Parathyroid adenoma (tissue), 2 donors: ENCODE measurements around the gene LMX1A.

ENCODE experiments used
- H2AFZ ChIP-seq: fragments of 300-600 bp; sonication (generic); one replicate; pipeline ENCODE4 v1.7.0; 2017; ENCODE audit warnings: antibody characterized with exemption, mild to moderate bottlenecking
- H3K27ac ChIP-seq: fragments of 300-600 bp; sonication (generic); one replicate; pipeline ENCODE4 v1.7.0; 2017
- H3K27me3 ChIP-seq: fragments of 300-600 bp; sonication (generic); one replicate; pipeline ENCODE4 v1.7.0; 2017; ENCODE audit warnings: low read length; ENCODE audit not compliant: control insufficient read depth, insufficient read depth
- H3K36me3 ChIP-seq: fragments of 300-600 bp; sonication (generic); one replicate; pipeline ENCODE4 v1.7.0; 2017; ENCODE audit warnings: low read length; ENCODE audit not compliant: control insufficient read depth, insufficient read depth
- H3K4me1 ChIP-seq: fragments of 300-600 bp; sonication (generic); one replicate; pipeline ENCODE4 v1.7.0; 2017; ENCODE audit warnings: control low read depth
- H3K4me2 ChIP-seq: fragments of 300-600 bp; sonication (generic); one replicate; pipeline ENCODE4 v1.7.0; 2017; ENCODE audit warnings: low read length
- H3K4me3 ChIP-seq: fragments of 300-600 bp; sonication (generic); one replicate; pipeline ENCODE4 v1.7.0; 2017; ENCODE audit warnings: low read depth, low read length
- H3K79me2 ChIP-seq: fragments of 300-600 bp; sonication (generic); one replicate; pipeline ENCODE4 v1.7.0; 2017; ENCODE audit warnings: control low read depth
- H3K9ac ChIP-seq: fragments of 300-600 bp; sonication (generic); one replicate; pipeline ENCODE4 v1.7.0; 2017; ENCODE audit warnings: mild to moderate bottlenecking
- H3K9me3 ChIP-seq: fragments of 300-600 bp; sonication (generic); one replicate; pipeline ENCODE4 v1.7.0; 2017; ENCODE audit warnings: low read length; ENCODE audit not compliant: control insufficient read depth
- TF ChIP-seq, protein P1 (sequence below): fragments of 300-600 bp; sonication (generic); IDR thresholded peaks from one replicate; pipeline ENCODE4 v1.7.0; 2017; ENCODE audit warnings: antibody characterized with exemption, mild to moderate bottlenecking
- donor health status: primary hyperparathyroidism.

The LMX1A gene

GRCh38 chr1:165152727-165153126 is 203.8 kb downstream of the LMX1A start:
- H3K4me2 ChIP-seq = no peak overlapping the region

GRCh38 chr1:165152109-165152508 is 204.4 kb downstream of the LMX1A start:
- Histone ChIP-seq H3K4me2 (no peak overlapping the region), H3K27me3 (no peaks in the 10 kb centered on the region), H2AFZ (no peak overlapping the region), H3K79me2 (no peaks in the 10 kb centered on the region), H3K9ac (no peak overlapping the region), H3K9me3 (no peaks in the 10 kb centered on the region), H3K4me3 (no peak overlapping the region), H3K36me3 (no peaks in the 10 kb centered on the region), H3K4me1 (peaks cover 2% of the 10 kb centered on the region), H3K27ac (no peak overlapping the region)
- TF ChIP-seq, protein P1, sequence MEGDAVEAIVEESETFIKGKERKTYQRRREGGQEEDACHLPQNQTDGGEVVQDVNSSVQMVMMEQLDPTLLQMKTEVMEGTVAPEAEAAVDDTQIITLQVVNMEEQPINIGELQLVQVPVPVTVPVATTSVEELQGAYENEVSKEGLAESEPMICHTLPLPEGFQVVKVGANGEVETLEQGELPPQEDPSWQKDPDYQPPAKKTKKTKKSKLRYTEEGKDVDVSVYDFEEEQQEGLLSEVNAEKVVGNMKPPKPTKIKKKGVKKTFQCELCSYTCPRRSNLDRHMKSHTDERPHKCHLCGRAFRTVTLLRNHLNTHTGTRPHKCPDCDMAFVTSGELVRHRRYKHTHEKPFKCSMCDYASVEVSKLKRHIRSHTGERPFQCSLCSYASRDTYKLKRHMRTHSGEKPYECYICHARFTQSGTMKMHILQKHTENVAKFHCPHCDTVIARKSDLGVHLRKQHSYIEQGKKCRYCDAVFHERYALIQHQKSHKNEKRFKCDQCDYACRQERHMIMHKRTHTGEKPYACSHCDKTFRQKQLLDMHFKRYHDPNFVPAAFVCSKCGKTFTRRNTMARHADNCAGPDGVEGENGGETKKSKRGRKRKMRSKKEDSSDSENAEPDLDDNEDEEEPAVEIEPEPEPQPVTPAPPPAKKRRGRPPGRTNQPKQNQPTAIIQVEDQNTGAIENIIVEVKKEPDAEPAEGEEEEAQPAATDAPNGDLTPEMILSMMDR = no peak

More at GRCh38 chr1:165152727-165153126, 203.8 kb downstream of the LMX1A start:
- no peaks in the 10 kb centered on the region for H3K36me3 ChIP-seq
- H3K9me3 ChIP-seq = no peaks in the 10 kb centered on the region
- H3K4me1 ChIP-seq = peaks cover 2% of the 10 kb centered on the region
- H3K9ac ChIP-seq = no peak overlapping the region
- TF ChIP-seq, protein P1 = peak; percentile 39
- H2AFZ ChIP-seq = no peak overlapping the region
- no peak overlapping the region for H3K27ac ChIP-seq
- no peak overlapping the region for H3K4me3 ChIP-seq
- H3K79me2 ChIP-seq = no peaks in the 10 kb centered on the region
- H3K27me3 ChIP-seq = no peaks in the 10 kb centered on the region
